HG03108 (cell line): ENCODE measurements around the gene C19orf44.
A peak's percentile ranks its signal among the peaks of the same experiment; 100 is the strongest.
"Not testable (repeated sequence)": the region's sequence is repeated elsewhere in the genome, so short reads cannot be mapped to it uniquely, and the experiment has no call there.

Experiments used
- ATAC-seq: cut with Tn5 transposase; IDR thresholded peaks from one replicate; pipeline ENCODE4 v1.9.1; 2021; ENCODE audit warnings: moderate library complexity; ENCODE audit not compliant: unreplicated experiment

Gene C19orf44

GRCh38 chr19:16466802-16467427 lies 29.3 kb upstream of the C19orf44 start:
- not testable (repeated sequence) for ATAC-seq

GRCh38 chr19:16467581-16467980 lies 28.6 kb upstream of the C19orf44 start:
- ATAC-seq: no peak

GRCh38 chr19:16470541-16470910 lies 25.7 kb upstream of the C19orf44 start:
- ATAC-seq: no peak

DNA sequence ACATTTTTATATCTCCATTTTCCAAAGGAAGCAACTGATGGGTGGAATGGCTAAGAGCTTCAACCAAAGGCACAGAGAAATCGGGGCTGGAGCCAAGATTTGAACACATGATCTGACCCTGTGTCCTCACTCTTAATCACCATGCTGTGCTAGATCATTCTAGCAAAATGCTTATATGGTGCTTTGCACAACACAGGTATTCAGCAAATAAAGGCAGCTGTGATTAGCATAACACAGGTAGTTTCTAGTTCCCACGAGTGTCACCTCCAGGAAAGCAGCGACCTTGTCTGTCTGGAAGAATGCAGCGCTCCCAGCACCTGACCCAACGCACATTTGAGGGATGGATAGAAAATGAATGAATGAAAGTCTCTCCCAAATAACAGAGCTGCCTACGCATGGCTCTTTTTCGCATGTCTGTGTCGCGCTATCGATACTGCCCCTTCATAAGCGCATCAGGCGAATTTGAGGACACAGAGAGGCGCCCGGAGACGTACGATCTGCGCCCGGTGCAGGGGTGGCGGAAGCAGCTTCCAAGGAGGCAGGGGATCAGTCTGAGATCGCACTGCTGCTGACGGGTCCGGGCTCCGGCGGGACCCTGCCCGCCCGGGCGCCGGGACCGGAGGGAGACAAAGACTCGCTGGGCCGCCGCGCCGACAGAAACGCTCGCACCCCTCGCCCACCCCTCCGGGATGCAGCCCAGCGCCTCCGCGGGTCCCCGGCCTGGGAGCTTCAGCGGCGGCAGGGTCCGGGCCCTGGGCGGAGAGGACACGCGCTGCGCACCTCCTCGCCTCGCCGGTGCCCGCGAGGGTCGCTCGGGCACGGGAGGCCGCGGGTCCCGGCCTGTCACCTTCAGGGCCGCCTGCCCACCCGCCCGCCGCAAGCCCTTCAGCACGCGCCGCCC lies 25.0 kb upstream of the C19orf44 start:
- ATAC-seq: peak; percentile 29

DNA sequence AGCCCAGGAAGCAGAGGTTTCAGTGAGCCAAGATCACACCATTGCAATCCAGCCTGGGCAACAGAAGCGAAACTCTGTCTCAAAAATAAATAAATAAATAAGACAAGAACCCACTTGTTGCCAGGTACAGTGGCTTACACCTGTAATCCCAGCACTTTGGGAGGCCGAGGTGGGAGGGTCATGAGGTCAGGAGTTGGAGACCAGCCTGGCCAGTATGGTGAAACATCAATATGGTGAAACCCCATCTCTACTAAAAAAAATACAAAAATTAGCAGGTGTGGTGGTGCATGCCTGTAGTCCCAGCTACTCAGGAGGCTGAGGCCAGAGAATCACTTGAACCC lies 23.7 kb upstream of the C19orf44 start:
- not testable (repeated sequence) for ATAC-seq

DNA sequence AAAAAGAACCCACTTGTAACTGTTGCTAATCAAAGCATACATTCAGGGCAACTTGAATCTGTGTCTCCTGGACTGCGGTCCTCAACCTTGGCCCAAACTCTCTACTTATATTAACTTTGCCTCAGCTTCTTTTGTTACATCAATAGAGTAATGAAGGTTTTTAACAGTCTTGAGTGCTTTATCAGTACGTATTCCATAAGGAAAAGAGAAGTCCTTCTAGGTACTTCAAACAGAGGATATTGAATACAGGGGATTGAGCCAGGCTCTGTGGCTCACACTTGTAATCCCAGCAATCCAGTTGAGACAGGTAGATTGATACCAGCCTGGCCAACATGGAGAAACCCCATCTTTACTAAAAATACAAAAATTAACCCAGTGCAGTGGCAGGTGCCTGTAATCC lies 23.2 kb upstream of the C19orf44 start:
- no peak for ATAC-seq

- no peak for ATAC-seq
These were observed 22.3 kb upstream of the C19orf44 start for GRCh38 chr19:16473875-16474392.

DNA sequence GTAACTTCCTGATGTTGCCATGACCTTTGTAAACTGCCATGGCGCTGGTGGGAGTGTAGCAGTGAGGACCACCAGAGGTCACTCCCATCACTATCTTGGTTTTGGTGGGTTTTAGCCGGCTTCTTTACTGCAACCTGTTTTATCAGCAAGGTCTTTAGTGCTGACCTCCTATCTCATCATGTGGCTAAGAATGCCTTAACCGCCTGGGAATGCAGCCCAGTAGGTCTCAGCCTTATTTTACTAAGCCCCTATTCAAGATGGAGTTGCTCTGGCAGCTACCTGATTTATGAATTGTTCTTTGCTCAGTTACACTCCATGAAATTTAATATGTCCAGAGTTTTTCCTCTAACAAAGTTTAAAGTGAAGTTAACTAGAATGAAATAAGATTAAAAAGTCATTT lies 19.8 kb upstream of the C19orf44 start:
- no peak for ATAC-seq

GRCh38 chr19:16477311-16477710 lies 18.9 kb upstream of the C19orf44 start:
- ATAC-seq: no peak

GRCh38 chr19:16482745-16483144 lies 13.4 kb upstream of the C19orf44 start:
- no peak for ATAC-seq

DNA sequence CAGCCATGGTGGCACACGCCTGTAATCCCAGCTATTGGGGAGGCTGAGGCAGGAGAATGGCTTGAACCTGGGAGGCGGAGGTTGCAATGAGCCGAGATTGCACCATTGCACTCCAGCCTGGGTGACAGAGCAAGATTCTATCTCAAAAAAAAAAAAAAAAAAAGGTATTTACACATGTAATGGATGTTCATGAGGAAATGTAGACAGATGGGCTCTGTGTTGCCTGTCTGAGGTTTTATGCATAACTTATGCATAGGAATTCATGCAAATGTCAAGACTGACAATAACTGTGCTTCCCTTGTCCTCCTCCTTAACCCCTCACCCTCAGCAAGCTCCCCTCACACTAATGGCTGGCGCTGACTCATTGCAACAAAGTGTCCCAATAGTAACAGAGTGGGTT lies 9.7 kb upstream of the C19orf44 start:
- ATAC-seq: not testable (repeated sequence)

- ATAC-seq: no peak
These were observed 404 bp downstream of the C19orf44 start for GRCh38 chr19:16496613-16496983.

DNA sequence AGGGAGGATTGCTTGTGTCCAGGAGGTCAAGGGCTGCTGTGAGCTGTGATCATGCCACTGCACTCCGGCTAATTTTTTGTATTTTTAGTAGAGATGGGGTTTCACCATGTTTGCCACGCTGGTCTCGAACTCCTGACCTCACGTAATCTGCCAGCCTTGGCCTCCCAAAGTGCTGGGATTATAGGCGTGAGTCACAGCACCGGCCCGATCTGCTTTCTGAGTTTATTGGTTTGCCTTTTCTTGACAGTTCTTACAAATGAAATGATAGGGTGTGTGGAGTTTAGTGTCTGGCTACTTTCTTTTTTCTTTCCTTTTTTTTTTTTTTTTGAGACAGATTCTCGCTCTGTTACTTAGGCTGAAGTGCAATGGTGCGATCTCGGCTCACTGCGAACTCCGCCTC lies 848 bp downstream of the C19orf44 start:
- ATAC-seq: no peak

GRCh38 chr19:16497837-16498236 lies 1.6 kb downstream of the C19orf44 start:
- ATAC-seq: no peak

- ATAC-seq: no peak
These were observed 8.1 kb downstream of the C19orf44 start for GRCh38 chr19:16504271-16504670.

DNA sequence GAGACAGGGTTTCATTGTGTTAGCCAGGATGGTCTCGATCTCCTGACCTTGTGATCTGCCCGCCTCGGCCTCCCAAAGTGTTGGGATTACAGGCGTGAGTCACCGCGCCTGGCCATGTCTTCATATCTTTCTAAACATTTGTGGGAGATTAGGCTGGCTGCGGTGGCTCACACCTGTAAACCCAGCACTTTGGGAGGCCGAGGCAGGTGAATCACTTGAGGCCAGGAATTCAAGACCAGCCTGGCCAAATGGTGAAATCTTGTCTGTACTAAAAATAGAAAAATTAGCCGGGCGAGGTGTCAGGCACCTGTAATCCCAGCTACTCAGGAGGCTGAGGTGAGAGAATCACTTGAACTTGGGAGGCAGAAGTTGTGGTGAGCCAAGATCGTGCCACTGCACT lies 10.0 kb downstream of the C19orf44 start:
- ATAC-seq: not testable (repeated sequence)

DNA sequence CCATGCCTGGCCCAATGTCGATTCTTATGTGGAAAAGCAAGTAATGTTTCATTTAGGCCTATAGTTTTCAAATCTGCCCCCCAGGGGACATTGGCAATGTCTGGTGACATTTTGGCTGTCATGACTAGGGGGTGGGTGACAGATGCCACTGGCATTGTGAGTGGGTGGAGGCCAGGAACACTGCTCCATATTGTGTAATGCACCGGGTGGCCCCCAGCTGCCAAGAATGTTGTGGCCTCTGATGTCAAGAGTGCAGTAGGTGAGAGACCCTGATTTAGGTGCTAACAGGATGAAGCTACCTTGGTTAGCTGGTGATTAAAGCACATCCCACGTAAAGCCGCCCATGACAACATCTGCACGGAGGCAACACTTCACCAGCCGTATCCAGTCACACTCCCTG lies 10.8 kb downstream of the C19orf44 start:
- ATAC-seq: no peak

- no peak for ATAC-seq
These were observed 12.4 kb downstream of the C19orf44 start for GRCh38 chr19:16508546-16508945.

GRCh38 chr19:16509141-16510061 lies 13.2 kb downstream of the C19orf44 start:
- ATAC-seq: no peak

- ATAC-seq: not testable (repeated sequence)
These were observed 16.4 kb downstream of the C19orf44 start for GRCh38 chr19:16512611-16513010.

GRCh38 chr19:16514383-16515019 lies 18.3 kb downstream of the C19orf44 start:
- no peak for ATAC-seq
